PFSK-1 (cell line): ENCODE results near the gene WDR54.

Experiments
- FOXP2 ChIP-seq: optimal IDR thresholded peaks from 2 replicates; pipeline ENCODE3; 2011; ENCODE audit warnings: borderline replicate concordance, control low read depth, inconsistent platforms; ENCODE audit not compliant: insufficient read depth; ENCODE audit errors: extremely low read length, extremely low read depth
- POLR2AphosphoS5 ChIP-seq: IDR thresholded peaks from 2 replicates; pipeline ENCODE4 v1.6.1; 2012; ENCODE audit warnings: low read depth, mild to moderate bottlenecking, control low read depth, low read length, moderate library complexity
- REST ChIP-seq, 2 experiments: IDR thresholded peaks; 2 replicates each; pipeline versions ENCODE4 v1.6.1 to v1.8.0; 2011 to 2012; ENCODE audit warnings: low read depth in 2 of 2, low read length in 2 of 2, control low read depth in 1 of 2, inconsistent platforms in 1 of 2, mild to moderate bottlenecking in 1 of 2, moderate library complexity in 1 of 2; ENCODE audit not compliant: insufficient read depth in 1 of 2
- SIN3A ChIP-seq: IDR thresholded peaks from 2 replicates; pipeline ENCODE4 v1.6.1; 2012; ENCODE audit warnings: mild to moderate bottlenecking, low read length, moderate library complexity, borderline replicate concordance; ENCODE audit not compliant: insufficient read depth
- TAF1 ChIP-seq: IDR thresholded peaks from 2 replicates; pipeline ENCODE4 v1.6.1; 2012; ENCODE audit warnings: low read length, control low read depth, borderline replicate concordance; ENCODE audit not compliant: insufficient read depth

GRCh38 chr2:74423231-74424095, 1.9 kb downstream of the WDR54 start:
- TF ChIP-seq TAF1 (no peak), REST (IDR thresholded peaks at IDR 0.05; ENCODE audit: insufficient read depth in 1 of 2, low read depth in 2 of 2, low read length in 2 of 2) (no peak), POLR2AphosphoS5 (peak; percentile 49; the same call in 1 of the 2 replicates), SIN3A (no peak), FOXP2 (no peak)
